Lung (tissue), 12 donors: Measurements from ENCODE around the gene FOXO6. TPM values are rescaled to one million over a fixed set of nuclear protein-coding genes. Genes with fewer than 3 reads are reported as not detected.

Experiments used
- ATAC-seq: fragments of 200-7000 bp; cut with Tn5 transposase; one replicate; pipeline ENCODE4 v1.9.1; 2020; ENCODE audit warnings: moderate number of reproducible peaks; ENCODE audit not compliant: insufficient read depth, low FRiP score
- DNase-seq, 3 donors: peaks; one replicate each; pipeline ENCODE4 v3.0.0-alpha.2; 2013 to 2017
- H3K27ac ChIP-seq, 2 donors: one replicate each; pipeline ENCODE4 v1.5.1; 2013; ENCODE audit warnings: mild to moderate bottlenecking in 2 of 2, moderate library complexity in 2 of 2, control low read depth in 1 of 2, inconsistent platforms in 1 of 2, low read depth in 1 of 2, low read length in 1 of 2
- H3K27me3 ChIP-seq, 3 donors: one replicate each; pipeline ENCODE4 v1.5.1; 2013; ENCODE audit warnings: low read length in 2 of 3; ENCODE audit not compliant: control insufficient read depth in 3 of 3, insufficient read depth in 3 of 3
- H3K36me3 ChIP-seq, 4 donors: one replicate each; pipeline ENCODE4 v1.5.1; 2013; ENCODE audit warnings: low read length in 4 of 4, mild to moderate bottlenecking in 1 of 4, moderate library complexity in 1 of 4; ENCODE audit not compliant: control insufficient read depth in 4 of 4, insufficient read depth in 4 of 4
- H3K4me1 ChIP-seq, 5 donors: one replicate each; pipeline ENCODE4 v1.5.1; 2013; ENCODE audit warnings: low read length in 5 of 5, mild to moderate bottlenecking in 2 of 5, moderate library complexity in 1 of 5; ENCODE audit not compliant: control insufficient read depth in 5 of 5, insufficient read depth in 5 of 5
- H3K4me3 ChIP-seq: one replicate; pipeline ENCODE4 v1.5.1; 2013; ENCODE audit warnings: mild to moderate bottlenecking, control low read depth, moderate library complexity
- H3K9ac ChIP-seq, 2 donors: one replicate each; pipeline ENCODE4 v1.5.1; 2013; ENCODE audit warnings: low read length in 2 of 2, control low read depth in 1 of 2; ENCODE audit not compliant: insufficient read depth in 1 of 2
- H3K9me3 ChIP-seq, 4 donors: one replicate each; pipeline ENCODE4 v1.5.1; 2013; ENCODE audit warnings: low read length in 3 of 4, mild to moderate bottlenecking in 1 of 4, moderate library complexity in 1 of 4; ENCODE audit not compliant: control insufficient read depth in 4 of 4, insufficient read depth in 3 of 4
- WGBS, 2 donors: extraction: QIAGEN DNeasy Blood & Tissue Kit; methylation state at CpG; one replicate each; pipeline ENCODE4 v1.1.7; 2013; 5-methylcytosine and 5-hydroxymethylcytosine counted together
- polyA plus RNA-seq, 2 donors: library from polyadenylated mRNA; stranded (reverse); fragments of 200-250 nt; gene quantifications; one replicate each; pipeline ENCODE4 v1.2.1, GENCODE V29; 2013
- total RNA-seq, 2 donors: library from RNA; depleted of rRNA in 1 of 2; stranded (reverse); fragments of >200 nt in 1 of 2; gene quantifications; one replicate each; pipeline ENCODE4 v1.2.1, GENCODE V29; 2014 to 2021
- TF ChIP-seq, protein P1 (sequence below): IDR thresholded peaks from 2 replicates; pipeline ENCODE4 v1.5.1; 2012; ENCODE audit warnings: mild to moderate bottlenecking; ENCODE audit errors: control extremely low read depth, extremely low read depth
- donor health status: control.
- donor health status: control.
- donor health status: Bipolar disorder and iron deficiency.
- donor health status: healthy.
- donor health status: DM: yes; HTN: yes; CAD: no.

Gene FOXO6
- total and polyA plus RNA-seq, 4 donors = 0.22 to 2.9 (median 0.86) TPM

DNA sequence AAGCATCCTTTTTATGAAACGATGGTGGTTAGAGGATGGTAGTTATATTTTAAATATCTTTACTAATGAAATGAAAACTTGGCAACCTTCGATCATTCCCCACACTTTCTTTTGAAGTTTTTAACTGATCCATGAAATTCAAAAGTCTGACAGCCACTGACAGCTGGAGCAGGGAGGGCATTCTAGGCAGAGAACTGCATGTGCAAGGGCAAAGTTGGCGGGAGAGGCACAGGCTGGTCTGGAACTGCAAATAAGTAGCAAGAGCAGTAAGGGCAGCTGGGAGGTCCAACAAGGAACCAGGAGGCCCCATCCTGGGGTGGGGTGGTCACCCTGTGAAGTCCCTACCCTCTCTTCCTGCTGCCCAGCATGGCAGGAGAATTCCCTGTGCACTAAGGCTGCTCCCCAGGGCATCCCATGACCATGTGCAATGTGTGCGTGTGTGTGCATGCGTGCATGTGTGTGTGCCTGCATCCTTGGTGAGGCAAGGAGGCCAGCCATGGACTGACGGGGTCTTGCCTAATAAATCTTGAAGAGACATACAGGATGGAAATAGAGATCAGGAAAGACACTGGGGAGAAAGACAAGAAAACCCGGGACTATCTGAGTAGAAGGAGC lies 33.1 kb upstream of the FOXO6 start:
- H3K27ac ChIP-seq = no peak overlapping the region
- no peaks in the 10 kb centered on the region for H3K36me3 ChIP-seq
- no peak overlapping the region for H3K9ac ChIP-seq
- H3K9me3 ChIP-seq = peaks cover 0 to 2% (median 0%) of the 10 kb centered on the region in 4 donors
- no peak overlapping the region for H3K4me3 ChIP-seq
- DNase-seq (no peak), ATAC-seq (no peak)
- 81 to 87% methylated on average over 7 of the region's 7 CpGs for WGBS, 2 donors
- peaks cover 0 to 6% (median 0%) of the 10 kb centered on the region in 3 donors for H3K27me3 ChIP-seq
- H3K4me1 ChIP-seq = no peaks in the 10 kb centered on the region
- TF ChIP-seq, protein P1, sequence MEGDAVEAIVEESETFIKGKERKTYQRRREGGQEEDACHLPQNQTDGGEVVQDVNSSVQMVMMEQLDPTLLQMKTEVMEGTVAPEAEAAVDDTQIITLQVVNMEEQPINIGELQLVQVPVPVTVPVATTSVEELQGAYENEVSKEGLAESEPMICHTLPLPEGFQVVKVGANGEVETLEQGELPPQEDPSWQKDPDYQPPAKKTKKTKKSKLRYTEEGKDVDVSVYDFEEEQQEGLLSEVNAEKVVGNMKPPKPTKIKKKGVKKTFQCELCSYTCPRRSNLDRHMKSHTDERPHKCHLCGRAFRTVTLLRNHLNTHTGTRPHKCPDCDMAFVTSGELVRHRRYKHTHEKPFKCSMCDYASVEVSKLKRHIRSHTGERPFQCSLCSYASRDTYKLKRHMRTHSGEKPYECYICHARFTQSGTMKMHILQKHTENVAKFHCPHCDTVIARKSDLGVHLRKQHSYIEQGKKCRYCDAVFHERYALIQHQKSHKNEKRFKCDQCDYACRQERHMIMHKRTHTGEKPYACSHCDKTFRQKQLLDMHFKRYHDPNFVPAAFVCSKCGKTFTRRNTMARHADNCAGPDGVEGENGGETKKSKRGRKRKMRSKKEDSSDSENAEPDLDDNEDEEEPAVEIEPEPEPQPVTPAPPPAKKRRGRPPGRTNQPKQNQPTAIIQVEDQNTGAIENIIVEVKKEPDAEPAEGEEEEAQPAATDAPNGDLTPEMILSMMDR = no peak

DNA sequence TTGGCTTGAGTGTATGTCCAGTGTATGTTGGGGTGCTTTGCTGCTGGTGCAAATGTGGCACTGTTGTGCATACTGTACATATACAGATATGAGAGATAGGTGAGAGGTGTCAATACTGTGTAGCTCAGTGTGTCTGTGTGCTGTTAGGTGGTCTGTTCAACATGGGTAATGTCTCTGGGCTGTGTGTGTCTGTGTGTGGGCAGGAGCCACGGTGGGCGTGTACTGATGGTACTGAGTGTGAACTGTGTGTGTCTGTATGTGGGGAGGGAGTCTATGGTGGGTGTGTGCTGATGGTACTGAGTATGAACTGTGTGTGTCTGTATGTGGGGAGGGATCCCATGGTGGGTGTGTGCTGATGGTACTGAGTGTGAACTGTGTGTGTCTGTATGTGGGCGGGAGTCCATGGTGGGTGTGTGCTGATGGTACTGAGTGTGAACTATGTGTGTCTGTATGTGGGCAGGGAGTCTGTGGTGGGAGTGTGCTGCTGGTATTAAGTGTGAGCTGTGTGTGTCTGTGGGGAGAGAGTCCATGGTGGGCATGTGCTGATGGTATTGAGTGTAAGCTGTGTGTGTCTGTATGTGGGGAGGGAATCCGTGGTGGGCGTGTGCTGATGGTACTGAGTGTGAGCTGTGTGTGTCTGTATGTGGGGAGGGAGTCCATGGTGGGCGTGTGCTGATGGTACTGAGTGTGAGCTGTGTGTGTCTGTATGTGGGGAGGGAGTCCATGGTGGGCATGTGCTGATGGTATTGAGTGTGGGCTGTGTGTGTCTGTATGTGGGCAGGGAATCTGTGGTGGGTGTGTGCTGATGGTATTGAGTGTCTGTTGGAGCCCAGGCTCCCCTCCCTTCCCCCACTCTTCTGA lies 32.2 kb upstream of the FOXO6 start:
- TF ChIP-seq, protein P1 = no peak
- ATAC-seq = no peak
- WGBS, 2 donors = 92 to 93% methylated on average over 6 of the region's 6 CpGs
- H3K9me3 ChIP-seq = peaks cover 0 to 3% (median 0%) of the 10 kb centered on the region in 4 donors
- H3K9ac ChIP-seq = no peak overlapping the region
- peaks cover 0 to 6% (median 0%) of the 10 kb centered on the region in 3 donors for H3K27me3 ChIP-seq
- no peaks in the 10 kb centered on the region for H3K36me3 ChIP-seq
- H3K27ac ChIP-seq = no peak overlapping the region
- no peaks in the 10 kb centered on the region for H3K4me1 ChIP-seq
- no peak for DNase-seq
- no peak overlapping the region for H3K4me3 ChIP-seq

DNA sequence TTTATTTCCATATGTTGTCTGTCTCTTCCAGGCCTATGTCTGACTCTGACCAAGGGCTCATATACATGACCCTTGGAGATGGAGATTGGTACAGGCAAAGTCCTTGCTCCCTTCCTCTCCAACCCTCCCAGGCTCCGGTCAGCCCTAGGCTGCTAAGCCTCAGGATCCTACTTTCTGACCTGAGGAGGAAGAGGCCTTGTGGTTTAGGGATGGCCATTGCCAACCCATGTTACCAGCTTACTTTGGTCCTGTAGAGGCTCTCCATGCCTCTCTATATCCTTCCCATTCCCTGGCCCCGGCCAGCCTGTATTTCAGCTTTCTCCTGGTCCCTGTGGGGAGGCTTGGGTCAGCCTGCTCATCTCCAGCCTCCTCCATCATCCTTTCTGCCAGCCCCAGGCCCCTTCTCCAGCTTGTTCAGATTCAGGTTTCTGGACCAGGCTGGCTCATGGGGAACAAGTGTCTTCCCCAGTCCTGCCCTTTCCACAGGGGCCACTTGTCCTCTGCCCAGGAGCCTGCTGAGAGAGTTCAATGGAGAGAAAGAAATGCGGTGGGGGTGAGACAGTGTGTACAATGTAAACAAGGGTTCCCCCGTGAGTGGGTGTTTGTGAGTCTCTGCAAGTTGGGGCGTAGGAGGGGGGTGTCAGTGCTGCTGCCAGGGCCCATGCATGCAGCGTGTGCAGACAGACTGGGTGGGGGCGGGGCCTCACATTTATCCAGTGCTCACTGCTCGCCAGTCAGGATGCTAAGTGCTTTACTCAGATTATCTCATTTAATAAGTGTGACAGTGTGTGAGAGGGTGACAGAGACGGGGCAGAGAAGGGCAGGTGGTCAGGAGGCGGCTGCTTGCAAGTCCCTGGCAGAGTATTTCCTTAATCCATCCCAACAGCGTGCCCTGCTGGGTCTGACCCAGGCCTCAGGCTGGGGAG lies 31.3 kb upstream of the FOXO6 start:
- peaks cover 0 to 3% (median 0%) of the 10 kb centered on the region in 4 donors for H3K9me3 ChIP-seq
- DNase-seq = no peak
- TF ChIP-seq, protein P1 = no peak
- H3K4me1 ChIP-seq = no peaks in the 10 kb centered on the region
- no peaks in the 10 kb centered on the region for H3K36me3 ChIP-seq
- WGBS, 2 donors = 86 to 89% methylated on average over 11 of the region's 11 CpGs
- peaks cover 0 to 6% (median 0%) of the 10 kb centered on the region in 3 donors for H3K27me3 ChIP-seq
- no peak overlapping the region for H3K4me3 ChIP-seq
- ATAC-seq = no peak
- H3K9ac ChIP-seq = no peak overlapping the region
- no peak overlapping the region for H3K27ac ChIP-seq
